HG03565 (cell line): ENCODE measurements around the gene CPS1.

Experiments
- ATAC-seq: cut with Tn5 transposase; IDR thresholded peaks from one replicate; pipeline ENCODE4 v1.9.1; 2021; ENCODE audit warnings: mild to moderate bottlenecking, moderate library complexity; ENCODE audit not compliant: unreplicated experiment

Gene CPS1

GRCh38 chr2:210673117-210673516, 116.7 kb downstream of the CPS1 start:
- no peak for ATAC-seq

DNA sequence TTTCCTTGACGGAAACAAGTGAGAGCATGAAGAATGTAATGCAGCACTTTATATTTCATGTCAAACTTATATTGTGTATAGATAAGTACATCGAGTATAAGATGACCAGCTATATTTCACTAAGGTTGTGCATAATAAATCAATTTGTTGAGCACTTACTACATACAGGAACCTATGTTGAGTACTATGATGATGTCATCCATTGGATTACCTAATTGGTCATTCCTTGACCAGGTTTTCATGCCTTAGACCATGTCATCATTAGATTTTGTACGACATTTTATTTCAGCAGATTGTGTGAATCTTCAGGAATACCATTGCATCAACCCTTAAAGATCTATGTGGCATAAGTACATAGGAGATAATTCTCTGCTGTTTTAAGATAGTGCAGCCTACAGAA, 119.7 kb downstream of the CPS1 start:
- ATAC-seq, result no peak

GRCh38 chr2:210681491-210681890, 125.1 kb downstream of the CPS1 start:
- ATAC-seq, result no peak

- ATAC-seq, result no peak
Measured at GRCh38 chr2:210686401-210686800, 130.0 kb downstream of the CPS1 start.

- ATAC-seq, result no peak
Measured at GRCh38 chr2:210687786-210688470, 131.5 kb downstream of the CPS1 start.

- no peak for ATAC-seq
Measured at GRCh38 chr2:210707900-210708299, 151.5 kb downstream of the CPS1 start.

- no peak for ATAC-seq
Measured at GRCh38 chr2:210713122-210713521, 156.7 kb downstream of the CPS1 start.

DNA sequence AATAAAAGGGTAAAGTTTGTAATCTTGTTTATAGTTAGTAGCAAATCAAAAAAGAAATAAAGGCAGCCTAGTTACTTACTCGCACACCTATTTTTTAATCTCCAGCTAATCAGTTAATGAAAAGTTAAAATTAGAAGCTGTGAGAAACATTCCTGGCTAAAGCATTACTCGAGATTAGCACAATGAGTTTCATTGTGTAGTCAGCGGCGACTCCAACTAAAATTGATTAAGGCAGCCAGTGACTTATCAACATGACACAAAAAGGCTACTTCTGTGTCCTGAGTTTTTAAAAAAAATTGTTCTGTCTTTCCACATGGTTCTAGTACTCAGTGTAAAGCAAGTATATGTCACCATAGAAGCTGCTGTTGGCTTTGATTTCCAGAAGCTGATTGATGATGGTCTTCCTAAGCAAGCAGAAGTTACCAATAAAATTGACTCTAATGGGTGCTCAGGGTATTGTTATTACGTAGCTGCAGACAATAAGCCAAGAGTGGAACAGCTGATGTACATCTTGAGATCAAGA, 159.2 kb downstream of the CPS1 start:
- no peak for ATAC-seq

DNA sequence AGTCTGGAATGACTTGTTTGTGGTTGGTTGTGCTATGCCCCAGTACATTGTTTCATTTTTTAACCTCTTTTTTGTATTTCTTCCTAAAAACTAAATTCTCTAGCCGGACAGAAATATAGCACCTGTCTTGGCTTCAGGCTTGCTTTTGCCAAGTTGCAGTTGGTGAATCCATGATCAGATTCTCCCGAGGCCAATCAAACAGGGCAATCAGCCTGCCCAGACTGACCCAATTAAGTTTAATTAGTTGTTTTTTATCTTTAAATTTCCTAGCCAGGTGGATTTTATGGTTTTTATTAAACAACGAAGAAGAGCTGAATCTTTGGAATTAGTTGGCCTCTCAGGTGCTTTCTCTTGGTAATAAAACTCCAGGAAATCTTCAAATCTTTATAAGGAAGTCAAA, 162.1 kb downstream of the CPS1 start:
- ATAC-seq, result no peak

GRCh38 chr2:210722092-210722491, 165.7 kb downstream of the CPS1 start:
- no peak for ATAC-seq

DNA sequence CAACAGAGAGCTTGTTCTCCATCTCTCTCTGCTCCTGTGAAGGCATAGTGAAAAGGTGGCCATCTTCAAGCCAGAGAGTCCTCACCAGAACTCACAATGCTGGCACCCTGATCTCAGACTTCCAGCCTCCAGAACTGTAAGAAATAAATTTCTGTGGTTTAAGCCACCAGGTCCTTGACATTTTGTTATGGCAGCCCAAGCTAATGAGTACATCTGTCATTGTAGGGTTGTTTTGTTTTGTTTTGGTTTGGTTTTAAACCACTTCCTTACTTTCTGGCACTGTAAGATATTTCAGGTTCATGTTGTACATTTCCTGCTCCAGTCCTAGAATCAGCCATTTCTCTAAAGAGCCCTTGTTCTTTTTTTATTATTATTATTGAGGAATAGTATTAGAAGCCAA, 171.2 kb downstream of the CPS1 start:
- ATAC-seq, result no peak
